Neural progenitor cell (in vitro differentiated cells): ENCODE measurements around the gene ITGA11. TPM values are rescaled to one million over a fixed set of nuclear protein-coding genes. Genes with fewer than 3 reads are reported as not detected.

ENCODE experiments used
- DNase-seq: peaks from one replicate; pipeline ENCODE4 v3.0.0-alpha.2; 2016; ENCODE audit warnings: low spot score
- H2AFZ ChIP-seq: fragments of 200-600 bp; sonication (generic); replicated peaks from 2 replicates; pipeline ENCODE4 v1.6.1; 2016; ENCODE audit warnings: antibody characterized with exemption
- H3F3A ChIP-seq: fragments of 200-600 bp; sonication (generic); 2 replicates; pipeline ENCODE4 v1.6.1; 2016; ENCODE audit warnings: antibody characterized with exemption, low read depth
- H3K27ac ChIP-seq: fragments of 200-600 bp; sonication (generic); 2 replicates; pipeline ENCODE4 v1.5.1; 2016; ENCODE audit warnings: mild to moderate bottlenecking
- H3K27me3 ChIP-seq: fragments of 200-600 bp; sonication (generic); 2 replicates; pipeline ENCODE4 v1.6.1; 2016; ENCODE audit warnings: mild to moderate bottlenecking, moderate library complexity
- H3K36me3 ChIP-seq: fragments of 200-600 bp; sonication (generic); 2 replicates; pipeline ENCODE4 v1.5.1; 2016
- H3K4me1 ChIP-seq: fragments of 200-600 bp; sonication (generic); 2 replicates; pipeline ENCODE4 v1.6.1; 2016; ENCODE audit warnings: mixed run types
- H3K4me2 ChIP-seq: fragments of 200-600 bp; sonication (generic); 2 replicates; pipeline ENCODE4 v1.6.1; 2016
- H3K4me3 ChIP-seq: fragments of 200-600 bp; sonication (generic); 2 replicates; pipeline ENCODE4 v1.5.1; 2016
- H3K79me2 ChIP-seq: fragments of 200-600 bp; sonication (generic); 2 replicates; pipeline ENCODE4 v1.6.1; 2016; ENCODE audit warnings: low read depth
- H3K9ac ChIP-seq: fragments of 200-600 bp; sonication (generic); 2 replicates; pipeline ENCODE4 v1.6.1; 2016
- H3K9me3 ChIP-seq: fragments of 200-600 bp; sonication (generic); 2 replicates; pipeline ENCODE4 v1.5.1; 2016; ENCODE audit warnings: low read depth
- H4K20me1 ChIP-seq: fragments of 200-600 bp; sonication (generic); 2 replicates; pipeline ENCODE4 v1.6.1; 2016; ENCODE audit warnings: low read depth
- H3K27ac Mint-ChIP-seq: 3 replicates; pipeline ENCODE4 v1.8.0; 2021; ENCODE audit warnings: mixed read lengths
- H3K27me3 Mint-ChIP-seq: 2 replicates; pipeline ENCODE4 v1.8.0; 2022; ENCODE audit warnings: low read depth, mild to moderate bottlenecking, inconsistent platforms, moderate library complexity, mixed read lengths; ENCODE audit not compliant: insufficient read depth
- H3K36me3 Mint-ChIP-seq: 3 replicates; pipeline ENCODE4 v1.8.0; 2021; ENCODE audit warnings: mixed read lengths
- H3K4me1 Mint-ChIP-seq: 3 replicates; pipeline ENCODE4 v1.8.0; 2021; ENCODE audit warnings: mixed read lengths
- H3K4me3 Mint-ChIP-seq: 3 replicates; pipeline ENCODE4 v1.8.0; 2021; ENCODE audit warnings: mild to moderate bottlenecking, moderate library complexity, mixed read lengths
- H3K9me3 Mint-ChIP-seq: 3 replicates; pipeline ENCODE4 v1.8.0; 2020; ENCODE audit warnings: mixed read lengths
- EZH2 ChIP-seq: fragments of 200-600 bp; sonication (generic); IDR thresholded peaks from 2 replicates; pipeline ENCODE4 v1.6.1; 2017; ENCODE audit warnings: antibody characterized with exemption, mild to moderate bottlenecking, moderate library complexity
- EZH2phosphoT487 ChIP-seq: fragments of 200-600 bp; sonication (generic); IDR thresholded peaks from 2 replicates; pipeline ENCODE4 v1.6.1; 2017; ENCODE audit warnings: antibody characterized with exemption
- total RNA-seq: library from RNA; depleted of rRNA; stranded (reverse); fragments of >200 nt; gene quantifications from 2 replicates; pipeline ENCODE4 v1.2.3, GENCODE V29; 2015; ENCODE audit warnings: low replicate concordance
- TF ChIP-seq, protein P1 (sequence below): fragments of 200-600 bp; sonication (generic); IDR thresholded peaks from 2 replicates; pipeline ENCODE4 v1.5.1; 2017; ENCODE audit warnings: antibody characterized with exemption, mild to moderate bottlenecking

Gene ITGA11
- total RNA-seq, 1 donor from 2014 or later, result not detected

DNA sequence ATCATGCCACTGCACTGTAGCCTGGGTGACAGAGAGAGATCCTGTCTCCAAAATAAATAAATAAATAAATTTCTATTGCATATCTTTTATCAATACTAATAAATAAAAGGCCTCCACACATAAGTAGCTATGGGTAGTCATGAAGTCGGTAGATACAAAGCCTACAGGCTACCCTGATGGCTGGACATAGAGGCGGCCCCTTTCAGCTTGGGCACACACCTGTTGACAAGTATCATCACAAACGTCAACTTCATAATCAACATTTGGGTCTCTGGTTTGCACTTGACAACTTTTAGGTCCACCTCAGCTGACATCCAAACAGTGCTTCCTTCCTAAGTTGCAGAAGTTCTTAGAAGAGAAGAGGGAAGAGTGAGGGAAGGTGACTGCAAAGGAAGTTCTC, 53.4 kb downstream of the ITGA11 start:
- no peak overlapping the region for H3K27ac Mint-ChIP-seq
- Histone ChIP-seq H3K36me3 (no peaks in the 10 kb centered on the region), H3K4me3 (no peak overlapping the region), H3K9me3 (no peaks in the 10 kb centered on the region), H3K27ac (no peak overlapping the region), H3K9ac (no peak overlapping the region), H3K27me3 (no peaks in the 10 kb centered on the region), H3K4me1 (peaks cover 15% of the 10 kb centered on the region), H4K20me1 (no peaks in the 10 kb centered on the region), H3K79me2 (no peaks in the 10 kb centered on the region), H2AFZ (no peak overlapping the region), H3K4me2 (no peak overlapping the region), H3F3A (peaks cover 14% of the 10 kb centered on the region)
- H3K36me3 Mint-ChIP-seq, result no peaks in the 10 kb centered on the region
- H3K27me3 Mint-ChIP-seq, result no peaks in the 10 kb centered on the region
- H3K4me3 Mint-ChIP-seq, result no peak overlapping the region
- TF ChIP-seq EZH2phosphoT487, result no peak
- TF ChIP-seq EZH2, result no peak
- TF ChIP-seq, protein P1, sequence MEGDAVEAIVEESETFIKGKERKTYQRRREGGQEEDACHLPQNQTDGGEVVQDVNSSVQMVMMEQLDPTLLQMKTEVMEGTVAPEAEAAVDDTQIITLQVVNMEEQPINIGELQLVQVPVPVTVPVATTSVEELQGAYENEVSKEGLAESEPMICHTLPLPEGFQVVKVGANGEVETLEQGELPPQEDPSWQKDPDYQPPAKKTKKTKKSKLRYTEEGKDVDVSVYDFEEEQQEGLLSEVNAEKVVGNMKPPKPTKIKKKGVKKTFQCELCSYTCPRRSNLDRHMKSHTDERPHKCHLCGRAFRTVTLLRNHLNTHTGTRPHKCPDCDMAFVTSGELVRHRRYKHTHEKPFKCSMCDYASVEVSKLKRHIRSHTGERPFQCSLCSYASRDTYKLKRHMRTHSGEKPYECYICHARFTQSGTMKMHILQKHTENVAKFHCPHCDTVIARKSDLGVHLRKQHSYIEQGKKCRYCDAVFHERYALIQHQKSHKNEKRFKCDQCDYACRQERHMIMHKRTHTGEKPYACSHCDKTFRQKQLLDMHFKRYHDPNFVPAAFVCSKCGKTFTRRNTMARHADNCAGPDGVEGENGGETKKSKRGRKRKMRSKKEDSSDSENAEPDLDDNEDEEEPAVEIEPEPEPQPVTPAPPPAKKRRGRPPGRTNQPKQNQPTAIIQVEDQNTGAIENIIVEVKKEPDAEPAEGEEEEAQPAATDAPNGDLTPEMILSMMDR, result no peak
- peaks cover 21% of the 10 kb centered on the region for H3K4me1 Mint-ChIP-seq
- DNase-seq, result no peak
- H3K9me3 Mint-ChIP-seq, result peaks cover 4% of the 10 kb centered on the region

DNA sequence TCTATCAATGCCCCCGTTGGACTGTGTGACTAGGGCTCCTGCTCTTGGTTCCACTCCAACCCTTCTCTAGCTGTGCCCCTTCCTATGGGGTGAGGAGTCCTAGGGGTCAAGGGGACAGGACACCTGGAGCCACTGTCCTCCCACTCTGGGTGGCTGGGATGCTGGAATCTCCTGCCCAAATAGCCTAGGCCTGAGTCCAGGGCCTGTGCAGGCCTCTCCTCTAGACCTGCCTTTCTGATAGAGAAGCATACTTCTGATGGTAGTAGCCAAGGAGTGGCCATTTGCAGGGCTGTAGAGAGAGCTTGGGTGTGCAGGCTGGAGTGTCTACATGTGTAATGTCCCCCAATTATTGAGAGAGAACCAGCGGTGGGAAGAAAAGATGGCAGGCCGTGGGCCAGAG, 54.2 kb downstream of the ITGA11 start:
- no peak for DNase-seq
- H3K36me3 ChIP-seq, result no peaks in the 10 kb centered on the region
- no peaks in the 10 kb centered on the region for H4K20me1 ChIP-seq
- H3K79me2 ChIP-seq, result no peaks in the 10 kb centered on the region
- Mint-ChIP-seq H3K9me3 (peaks cover 4% of the 10 kb centered on the region), H3K27ac (no peak overlapping the region), H3K4me3 (no peak overlapping the region), H3K27me3 (no peaks in the 10 kb centered on the region), H3K4me1 (peaks cover 24% of the 10 kb centered on the region), H3K36me3 (no peaks in the 10 kb centered on the region)
- H3K4me3 ChIP-seq, result no peak overlapping the region
- TF ChIP-seq, protein P1, result no peak
- TF ChIP-seq EZH2phosphoT487 (no peak), EZH2 (no peak)
- no peaks in the 10 kb centered on the region for H3K27me3 ChIP-seq
- H3K9ac ChIP-seq, result no peak overlapping the region
- no peak overlapping the region for H3K4me2 ChIP-seq
- no peak overlapping the region for H3K27ac ChIP-seq
- no peaks in the 10 kb centered on the region for H3K9me3 ChIP-seq
- peaks cover 16% of the 10 kb centered on the region for H3K4me1 ChIP-seq
- no peak overlapping the region for H2AFZ ChIP-seq
- peaks cover 16% of the 10 kb centered on the region for H3F3A ChIP-seq

DNA sequence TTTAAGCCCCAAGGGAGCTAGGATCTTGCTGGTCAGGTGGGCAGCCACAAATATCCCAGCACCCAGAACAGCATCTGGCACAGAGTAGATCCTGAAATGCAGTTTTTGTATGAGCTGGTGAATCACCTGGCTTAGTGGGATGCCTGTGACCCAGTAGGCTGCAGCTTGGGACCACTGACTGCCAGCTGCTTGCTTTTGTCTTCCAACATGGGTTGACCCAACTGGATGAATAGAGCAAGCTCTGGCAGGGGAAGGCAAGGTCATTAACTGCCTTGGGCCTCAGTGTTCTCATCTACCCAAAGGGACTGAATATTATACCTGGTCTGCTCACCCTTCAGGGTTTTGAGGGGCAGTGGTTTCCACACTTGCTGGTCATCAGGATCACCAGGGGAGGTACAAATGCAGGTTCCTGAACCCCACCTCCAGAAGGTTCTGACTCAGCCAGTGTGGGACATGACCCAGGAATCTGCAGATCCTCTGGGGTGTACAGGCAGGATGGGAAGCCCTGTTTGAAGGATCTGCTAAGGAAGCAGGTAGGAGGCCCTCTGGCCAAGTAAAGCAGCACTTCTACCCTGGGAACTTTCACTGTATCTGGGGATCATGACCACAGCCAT, 55.4 kb downstream of the ITGA11 start:
- Mint-ChIP-seq H3K4me1 (peaks cover 24% of the 10 kb centered on the region), H3K4me3 (no peak overlapping the region), H3K27ac (no peak overlapping the region), H3K9me3 (no peaks in the 10 kb centered on the region), H3K27me3 (no peaks in the 10 kb centered on the region), H3K36me3 (no peaks in the 10 kb centered on the region)
- Histone ChIP-seq H3K4me3 (no peak overlapping the region), H3K4me1 (peaks cover 22% of the 10 kb centered on the region), H3K27me3 (no peaks in the 10 kb centered on the region), H3K9ac (no peak overlapping the region), H3K79me2 (no peaks in the 10 kb centered on the region), H3K36me3 (no peaks in the 10 kb centered on the region), H3F3A (peaks cover 16% of the 10 kb centered on the region), H3K4me2 (no peak overlapping the region), H2AFZ (no peak overlapping the region), H3K27ac (no peak overlapping the region), H4K20me1 (no peaks in the 10 kb centered on the region), H3K9me3 (no peaks in the 10 kb centered on the region)
- TF ChIP-seq, protein P1, result no peak
- TF ChIP-seq EZH2phosphoT487, result no peak
- TF ChIP-seq EZH2, result no peak
- DNase-seq, result no peak
